Left lung (tissue), 10 donors: ENCODE results near the gene COX17. TPM values are rescaled to one million over a fixed set of nuclear protein-coding genes. Genes with fewer than 3 reads are reported as not detected.

ENCODE experiments used
- ATAC-seq: fragments of 200-7000 bp; cut with Tn5 transposase; one replicate; pipeline ENCODE4 v1.9.1; 2020; ENCODE audit warnings: moderate library complexity
- DNase-seq, 4 donors: peaks; one replicate each; pipeline ENCODE4 v3.0.0-alpha.2; 2013 to 2020
- H3K27ac ChIP-seq, 2 donors: fragments of 200-600 bp; sonication (generic) in 1 of 2; one replicate each; pipeline versions ENCODE4 v1.5.0 to v1.8.0; 2020 to 2021
- H3K27me3 ChIP-seq, 2 donors: fragments of 200-600 bp; sonication (generic) in 1 of 2; one replicate each; pipeline versions ENCODE4 v1.5.0 to v1.8.0; 2020 to 2021
- H3K36me3 ChIP-seq, 2 donors: fragments of 200-600 bp; sonication (generic) in 1 of 2; one replicate each; pipeline versions ENCODE4 v1.5.0 to v1.8.0; 2020 to 2021
- H3K4me1 ChIP-seq, 2 donors: fragments of 200-600 bp; one replicate each; pipeline ENCODE4 v1.8.0; 2021
- H3K4me3 ChIP-seq, 2 donors: fragments of 200-600 bp; sonication (generic) in 1 of 2; one replicate each; pipeline versions ENCODE4 v1.5.0 to v1.8.0; 2020 to 2021; ENCODE audit warnings: mild to moderate bottlenecking in 1 of 2
- H3K9me3 ChIP-seq, 2 donors: fragments of 200-600 bp; sonication (generic) in 1 of 2; one replicate each; pipeline versions ENCODE4 v1.5.0 to v1.8.0; 2020 to 2021
- intact Hi-C, 2 donors: fragments of 100-400 bp; cut with DNase I; formaldehyde crosslinking; loops; one replicate each; pipeline versions ENCODE4 v1.11.2 to v1.14.2; 2022
- polyA plus RNA-seq, 6 donors: library from polyadenylated mRNA; unstranded; fragments of 120-200 nt; gene quantifications; one replicate each; pipeline ENCODE4 v1.2.1, GENCODE V29; 2013; ENCODE audit not compliant: insufficient read length in 6 of 6
- total RNA-seq, 2 donors: library from RNA; stranded (reverse); fragmentation: NEBNext Ultra II Directional; extraction: Animal tissue kit (Norgen Biotek cat#: 25700); gene quantifications; one replicate each; pipeline ENCODE4 v1.2.1, GENCODE V29; 2021
- TF ChIP-seq, protein P1 (sequence below), 2 donors: fragments of 200-600 bp; sonication (generic) in 1 of 2; IDR thresholded peaks; one replicate each; pipeline versions ENCODE4 v1.5.0 to v1.8.0; 2021; ENCODE audit warnings: antibody characterized with exemption in 2 of 2
- donor health status: DM: no; HTN: yes; CAD: no.
- donor health status: DM: no; HTN: no; CAD: no.

COX17 gene
- total and polyA plus RNA-seq, 8 donors = 23.6 to 49.6 (median 29.6) TPM

DNA sequence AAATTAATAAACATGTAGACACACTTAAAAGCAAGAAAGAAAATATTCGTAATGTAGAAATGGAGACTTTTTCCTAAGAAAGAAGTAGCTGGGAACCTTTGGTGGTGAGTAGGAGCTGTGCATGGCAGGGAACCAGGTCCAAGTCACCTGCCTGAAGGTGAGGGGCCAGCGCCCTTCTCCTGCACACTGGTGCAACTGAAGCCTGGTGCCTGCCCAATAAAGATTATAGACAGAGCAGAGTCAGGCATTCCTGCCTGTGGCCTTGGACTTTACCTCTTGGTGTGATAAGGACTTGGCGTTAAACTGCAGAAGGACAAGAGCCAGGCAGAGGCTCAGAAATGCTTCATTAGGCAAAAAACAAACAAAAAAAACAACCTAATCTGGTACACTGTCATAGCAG is 39.8 kb upstream of the COX17 start:
- intact Hi-C loops = no loop called here
- no peaks in the 10 kb centered on the region for H3K27me3 ChIP-seq
- H3K36me3 ChIP-seq = no peaks in the 10 kb centered on the region

DNA sequence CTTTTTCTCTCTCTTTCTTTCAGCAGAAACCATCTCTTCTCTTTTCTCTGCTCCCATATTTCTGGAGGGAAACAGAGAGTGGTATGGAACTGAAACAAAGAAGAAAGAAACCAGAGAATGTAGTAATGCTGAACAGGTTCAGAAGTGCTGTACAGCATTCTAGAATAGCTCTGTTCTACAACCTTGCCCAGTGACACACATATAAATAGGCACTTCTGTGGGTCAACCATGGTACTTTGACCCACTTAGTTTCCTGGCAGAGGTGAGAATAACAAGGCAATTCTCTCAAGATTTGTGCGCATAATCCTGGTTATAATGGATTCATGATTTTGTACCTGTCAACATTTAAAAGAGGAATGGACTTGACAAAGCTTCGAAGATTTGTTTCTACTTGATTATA is 37.9 kb upstream of the COX17 start:
- ATAC-seq (no peak), DNase-seq (no peak)
- intact Hi-C loops = no loop called here
- H3K36me3 ChIP-seq = no peaks in the 10 kb centered on the region
- H3K27ac ChIP-seq = no peak overlapping the region
- H3K9me3 ChIP-seq = no peaks in the 10 kb centered on the region
- no peak overlapping the region for H3K4me3 ChIP-seq
- TF ChIP-seq, protein P1, sequence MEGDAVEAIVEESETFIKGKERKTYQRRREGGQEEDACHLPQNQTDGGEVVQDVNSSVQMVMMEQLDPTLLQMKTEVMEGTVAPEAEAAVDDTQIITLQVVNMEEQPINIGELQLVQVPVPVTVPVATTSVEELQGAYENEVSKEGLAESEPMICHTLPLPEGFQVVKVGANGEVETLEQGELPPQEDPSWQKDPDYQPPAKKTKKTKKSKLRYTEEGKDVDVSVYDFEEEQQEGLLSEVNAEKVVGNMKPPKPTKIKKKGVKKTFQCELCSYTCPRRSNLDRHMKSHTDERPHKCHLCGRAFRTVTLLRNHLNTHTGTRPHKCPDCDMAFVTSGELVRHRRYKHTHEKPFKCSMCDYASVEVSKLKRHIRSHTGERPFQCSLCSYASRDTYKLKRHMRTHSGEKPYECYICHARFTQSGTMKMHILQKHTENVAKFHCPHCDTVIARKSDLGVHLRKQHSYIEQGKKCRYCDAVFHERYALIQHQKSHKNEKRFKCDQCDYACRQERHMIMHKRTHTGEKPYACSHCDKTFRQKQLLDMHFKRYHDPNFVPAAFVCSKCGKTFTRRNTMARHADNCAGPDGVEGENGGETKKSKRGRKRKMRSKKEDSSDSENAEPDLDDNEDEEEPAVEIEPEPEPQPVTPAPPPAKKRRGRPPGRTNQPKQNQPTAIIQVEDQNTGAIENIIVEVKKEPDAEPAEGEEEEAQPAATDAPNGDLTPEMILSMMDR (IDR thresholded peaks at IDR 0.05) = no peak
- H3K4me1 ChIP-seq = no peaks in the 10 kb centered on the region
- H3K27me3 ChIP-seq = no peaks in the 10 kb centered on the region

More for the DNA sequence above, 39.8 kb upstream of the COX17 start:
- H3K4me1 ChIP-seq = no peaks in the 10 kb centered on the region
- no peak overlapping the region for H3K27ac ChIP-seq
- DNase-seq (no peak), ATAC-seq (no peak)
- H3K4me3 ChIP-seq = no peak overlapping the region
- TF ChIP-seq, protein P1 (IDR thresholded peaks at IDR 0.05) = no peak
- H3K9me3 ChIP-seq = no peaks in the 10 kb centered on the region

DNA sequence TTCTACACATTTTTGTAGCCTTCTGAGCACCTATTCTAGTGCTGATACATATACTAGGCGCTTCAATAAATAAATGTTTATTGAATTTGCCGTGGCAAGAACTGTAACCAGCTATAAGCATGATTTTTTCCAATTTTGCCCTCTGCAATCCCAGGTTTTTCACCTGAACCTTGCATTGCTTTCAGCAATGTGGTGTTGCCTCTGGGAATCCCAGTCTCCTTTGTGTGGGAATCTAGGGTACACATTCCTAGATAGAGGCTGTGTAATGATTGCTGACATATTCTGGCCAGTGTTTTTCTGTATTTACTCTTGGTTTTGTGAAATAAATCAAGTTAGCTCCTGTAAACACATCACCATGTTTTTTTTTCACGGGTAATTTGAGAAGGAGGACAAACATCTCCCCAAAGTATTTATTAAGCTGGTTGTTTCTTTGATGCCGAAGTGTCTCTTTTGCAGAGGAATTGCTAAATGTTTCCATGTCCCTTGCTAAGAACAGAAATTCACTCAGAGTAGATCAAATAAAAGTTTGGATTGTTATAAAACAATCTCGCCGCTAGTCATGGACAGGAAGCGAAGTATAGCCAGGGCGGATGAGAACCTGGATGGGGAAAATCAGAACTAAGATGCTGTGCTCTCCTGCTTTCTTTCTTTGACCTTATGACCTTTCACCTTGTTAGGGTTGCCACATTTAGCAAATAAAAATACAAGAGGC is 26.8 kb upstream of the COX17 start:
- Histone ChIP-seq H3K4me1 (peaks cover 5 to 34% of the 10 kb centered on the region in 2 donors), H3K27ac (no peak overlapping the region), H3K27me3 (no peaks in the 10 kb centered on the region), H3K36me3 (no peaks in the 10 kb centered on the region), H3K9me3 (peaks cover 0 to 7% of the 10 kb centered on the region in 2 donors), H3K4me3 (no peak overlapping the region)
- ATAC-seq (no peak), DNase-seq (peak in 1 of 4 donors; percentile 6)
- intact Hi-C loops = no loop called here
- TF ChIP-seq, protein P1 (IDR thresholded peaks at IDR 0.05) = no peak

DNA sequence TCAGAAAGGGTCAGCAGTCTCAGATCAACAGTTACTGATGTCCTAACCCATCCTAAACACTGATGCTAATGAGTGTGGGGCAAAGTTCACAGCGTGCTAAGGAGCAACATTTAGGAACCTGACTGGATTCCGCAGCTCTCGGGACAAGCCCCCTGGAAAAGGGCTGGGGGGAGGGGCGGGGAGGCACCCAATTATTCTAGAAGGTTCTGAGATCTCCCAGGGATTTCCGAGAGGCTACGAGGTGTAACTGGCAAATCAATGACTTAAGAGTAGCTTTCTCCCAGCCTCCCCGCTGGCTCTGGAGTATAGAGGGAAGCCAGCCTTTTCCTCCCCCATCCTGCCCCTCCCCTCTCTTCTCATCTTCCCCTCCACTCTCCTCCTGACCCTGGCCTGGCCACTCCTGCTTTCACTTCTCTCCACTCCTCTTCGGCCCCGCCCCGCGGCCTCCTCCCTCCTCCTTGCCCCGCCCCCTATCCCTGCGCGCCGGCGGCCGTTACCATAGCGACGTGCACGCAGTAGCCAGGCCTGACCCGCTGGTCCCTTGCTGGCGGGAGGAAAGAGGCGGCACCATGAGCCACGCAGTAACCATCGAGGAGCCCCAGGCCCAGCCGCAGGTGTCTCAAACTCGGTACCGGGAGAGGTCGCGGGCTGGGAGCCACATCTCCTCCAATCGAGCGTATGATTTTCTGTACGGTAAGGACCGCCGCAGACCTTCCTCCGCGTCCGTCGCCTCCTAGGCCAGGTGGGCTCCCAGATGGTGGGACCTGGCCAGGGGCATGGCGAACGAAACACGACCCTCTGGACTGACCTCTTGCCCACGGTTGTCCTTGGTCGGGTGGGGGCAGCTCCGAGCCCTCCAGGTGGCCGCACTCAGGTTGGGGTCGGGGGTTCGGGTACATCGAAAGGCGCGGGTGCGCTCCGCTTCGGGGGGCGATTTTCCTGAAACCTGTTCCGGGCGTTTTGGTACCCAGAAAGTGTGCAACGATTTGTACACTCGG is 25.6 kb upstream of the COX17 start, which contains the start of gene CFAP91:
TSS of gene CFAP91 (plus strand) at position 493 of the 998 bp plus-strand sequence. CDS start at position 570, 77 bp downstream.
- intact Hi-C loops = no loop called here
- Histone ChIP-seq H3K27me3 (no peaks in the 10 kb centered on the region), H3K27ac (peak within 1 kb of the TSS in 1 of 2 donors; percentile 53), H3K4me3 (peak within 1 kb of the TSS; percentile 31 to 51), H3K4me1 (peaks cover 5 to 34% of the 10 kb centered on the region in 2 donors), H3K36me3 (no peaks in the 10 kb centered on the region), H3K9me3 (peaks cover 0 to 7% of the 10 kb centered on the region in 2 donors)
- TF ChIP-seq, protein P1 (IDR thresholded peaks at IDR 0.05) = no peak
- peak; percentile 88 to 100 (median 97) for DNase-seq
- peak; percentile 100 for ATAC-seq
